Nucleus accumbens (tissue), 56 donors: ENCODE measurements around the gene EML6.

Experiments
- DNase-seq, 56 donors: peaks; one replicate each; lab custom pipeline; 2025; lab: John Stamatoyannopoulos, UW

EML6 gene

DNA sequence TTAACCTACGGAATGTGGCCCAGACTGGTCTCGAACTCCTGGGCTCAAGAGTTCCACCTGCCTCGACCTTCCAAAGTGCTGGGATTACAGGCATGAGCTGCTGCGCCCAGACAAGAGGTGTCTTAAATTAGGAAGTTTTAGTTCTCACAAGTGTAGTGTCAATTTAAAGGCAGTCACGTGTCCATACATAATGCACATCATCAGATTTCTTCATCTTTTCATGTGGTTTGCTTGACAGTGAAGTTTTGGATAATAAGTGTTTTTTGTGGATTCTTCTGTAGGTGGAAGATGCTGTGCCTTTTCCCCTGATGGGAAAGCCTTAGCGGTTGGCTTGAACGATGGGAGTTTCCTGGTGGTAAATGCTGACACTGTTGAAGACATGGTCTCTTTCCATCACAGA, 179.3 kb downstream of the EML6 start:
- DNase-seq: no peak

DNA sequence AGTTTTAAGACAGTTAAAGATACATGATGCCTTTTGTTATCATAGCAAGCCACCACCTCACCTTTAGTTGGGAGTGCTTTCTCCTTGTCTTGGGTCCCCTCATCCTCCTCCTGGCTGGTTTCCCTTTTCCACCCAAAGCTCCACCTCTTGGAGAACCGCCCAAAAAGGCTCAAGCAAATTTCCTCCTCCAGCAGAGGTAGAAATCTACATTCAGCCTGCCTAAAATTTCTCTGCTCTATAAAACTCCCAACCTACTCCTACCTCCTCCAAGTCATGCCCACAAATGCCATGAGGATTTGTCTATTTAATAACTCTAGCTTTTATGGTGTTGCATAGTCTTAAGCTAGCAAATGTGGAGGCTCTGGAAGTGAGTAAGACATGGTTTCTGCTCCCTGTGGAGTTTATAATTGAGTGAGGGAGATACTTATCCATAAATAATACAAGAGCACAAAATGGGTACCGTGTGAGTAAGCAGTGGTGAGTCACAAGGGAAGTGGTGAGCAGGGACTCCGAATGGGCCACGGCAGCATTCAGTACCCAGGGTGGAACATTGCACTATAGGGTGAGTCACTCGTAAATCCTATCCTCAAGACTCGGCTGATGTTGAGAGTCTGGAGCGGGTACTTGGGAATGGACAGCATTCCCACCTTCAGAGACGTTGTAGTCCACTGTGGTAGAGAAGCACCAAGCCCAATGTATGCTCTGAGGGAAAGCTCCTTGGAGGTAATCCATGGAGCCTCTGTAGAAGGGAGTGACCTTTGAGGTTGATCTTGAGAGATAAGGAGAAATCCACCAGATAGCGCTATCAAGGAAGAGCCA, 180.5 kb downstream of the EML6 start:
- DNase-seq: peak in 4 of 56 donors; percentile 7 to 27 (median 10)

- DNase-seq: no peak
Observed at GRCh38 chr2:54904836-54905235, 181.4 kb downstream of the EML6 start.

- peak in 17 of 56 donors; percentile 4 to 54 (median 20) for DNase-seq
Observed at GRCh38 chr2:54906716-54907115, 183.3 kb downstream of the EML6 start.

DNA sequence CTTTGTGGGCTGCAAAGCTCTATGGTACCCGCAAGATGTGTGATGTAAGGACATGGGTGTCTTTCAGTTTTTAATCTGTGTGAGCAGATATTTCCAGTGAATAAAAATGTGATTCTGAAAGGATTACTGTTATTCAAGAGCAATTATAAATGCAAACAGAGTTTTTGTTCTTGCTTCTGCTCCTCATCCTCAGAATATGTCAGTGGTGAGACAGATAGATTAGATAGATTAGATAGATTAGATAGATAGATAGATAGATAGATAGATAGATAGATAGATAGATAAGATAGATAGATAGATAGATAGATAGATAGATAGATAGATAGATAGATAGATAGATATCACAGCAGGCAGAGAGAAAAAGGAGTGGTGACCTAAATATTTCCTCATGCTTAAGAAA, 184.2 kb downstream of the EML6 start:
- no peak for DNase-seq

GRCh38 chr2:54908591-54908990, 185.1 kb downstream of the EML6 start:
- DNase-seq: no peak

GRCh38 chr2:54909001-54909400, 185.5 kb downstream of the EML6 start:
- no peak for DNase-seq

GRCh38 chr2:54912305-54912704, 188.8 kb downstream of the EML6 start:
- DNase-seq: no peak

GRCh38 chr2:54912893-54913292, 189.4 kb downstream of the EML6 start:
- no peak for DNase-seq

- no peak for DNase-seq
Observed at GRCh38 chr2:54914637-54915036, 191.2 kb downstream of the EML6 start.

DNA sequence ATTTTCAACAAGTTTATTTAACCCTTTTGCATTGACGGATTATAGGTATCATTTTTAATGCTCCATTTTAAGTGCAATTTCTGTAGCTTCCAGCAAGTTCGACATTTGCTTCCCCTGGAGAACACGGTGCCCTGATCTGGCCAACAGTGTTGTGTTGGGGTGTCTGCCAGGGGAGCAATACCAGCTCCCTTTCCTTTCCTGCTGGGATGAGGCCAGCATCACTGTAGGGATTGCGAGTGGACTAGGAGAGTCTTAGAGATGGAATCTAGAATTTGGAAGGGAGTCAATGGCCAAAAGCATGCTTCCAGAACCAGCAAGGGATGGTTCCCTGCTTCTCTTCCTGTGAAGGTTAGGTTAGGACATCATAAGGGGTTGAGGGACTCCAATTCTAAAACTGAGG, 191.6 kb downstream of the EML6 start:
- DNase-seq: peak in 1 of 56 donors; percentile 5

DNA sequence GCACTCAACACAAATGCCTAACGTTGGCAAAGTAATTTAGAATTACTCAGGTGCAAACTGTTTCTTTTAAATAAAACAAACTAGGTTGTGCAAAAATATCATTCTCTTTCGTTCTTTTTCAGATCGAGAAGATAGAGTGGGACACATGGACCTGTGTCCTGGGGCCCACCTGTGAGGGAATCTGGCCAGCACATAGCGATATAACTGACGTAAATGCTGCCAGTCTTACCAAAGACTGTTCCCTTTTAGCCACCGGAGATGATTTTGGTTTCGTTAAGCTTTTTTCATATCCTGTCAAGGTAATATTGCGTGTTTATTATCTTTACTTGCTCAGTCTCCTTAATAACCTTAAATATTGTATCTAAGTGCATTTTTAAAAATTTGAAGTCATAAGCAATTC, 193.2 kb downstream of the EML6 start:
- no peak for DNase-seq

- DNase-seq: no peak
Observed at GRCh38 chr2:54918647-54919280, 195.3 kb downstream of the EML6 start.

GRCh38 chr2:54920660-54921059, 197.2 kb downstream of the EML6 start:
- no peak for DNase-seq

GRCh38 chr2:54924121-54924520, 200.7 kb downstream of the EML6 start:
- DNase-seq: no peak

DNA sequence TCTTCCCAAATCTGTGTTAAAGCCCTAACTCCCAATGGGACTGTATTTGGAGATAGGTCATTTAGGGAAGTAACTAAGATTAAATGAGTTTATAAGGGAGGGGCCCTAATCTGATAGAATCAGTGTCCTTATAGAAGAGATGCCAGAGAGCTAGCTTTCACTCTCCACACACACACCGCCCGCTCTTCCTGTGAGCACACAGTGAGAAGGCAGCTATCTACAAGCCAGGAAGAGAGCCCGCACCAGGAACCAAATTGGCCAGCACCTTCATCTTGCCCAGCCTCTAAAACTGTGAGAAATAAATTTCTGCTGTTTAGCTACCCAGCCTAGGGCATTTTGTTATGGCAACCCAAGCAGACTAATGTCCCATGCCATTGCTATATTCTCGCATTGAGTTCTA, 201.6 kb downstream of the EML6 start:
- no peak for DNase-seq

- no peak for DNase-seq
Observed at GRCh38 chr2:54927085-54927750, 203.8 kb downstream of the EML6 start.

DNA sequence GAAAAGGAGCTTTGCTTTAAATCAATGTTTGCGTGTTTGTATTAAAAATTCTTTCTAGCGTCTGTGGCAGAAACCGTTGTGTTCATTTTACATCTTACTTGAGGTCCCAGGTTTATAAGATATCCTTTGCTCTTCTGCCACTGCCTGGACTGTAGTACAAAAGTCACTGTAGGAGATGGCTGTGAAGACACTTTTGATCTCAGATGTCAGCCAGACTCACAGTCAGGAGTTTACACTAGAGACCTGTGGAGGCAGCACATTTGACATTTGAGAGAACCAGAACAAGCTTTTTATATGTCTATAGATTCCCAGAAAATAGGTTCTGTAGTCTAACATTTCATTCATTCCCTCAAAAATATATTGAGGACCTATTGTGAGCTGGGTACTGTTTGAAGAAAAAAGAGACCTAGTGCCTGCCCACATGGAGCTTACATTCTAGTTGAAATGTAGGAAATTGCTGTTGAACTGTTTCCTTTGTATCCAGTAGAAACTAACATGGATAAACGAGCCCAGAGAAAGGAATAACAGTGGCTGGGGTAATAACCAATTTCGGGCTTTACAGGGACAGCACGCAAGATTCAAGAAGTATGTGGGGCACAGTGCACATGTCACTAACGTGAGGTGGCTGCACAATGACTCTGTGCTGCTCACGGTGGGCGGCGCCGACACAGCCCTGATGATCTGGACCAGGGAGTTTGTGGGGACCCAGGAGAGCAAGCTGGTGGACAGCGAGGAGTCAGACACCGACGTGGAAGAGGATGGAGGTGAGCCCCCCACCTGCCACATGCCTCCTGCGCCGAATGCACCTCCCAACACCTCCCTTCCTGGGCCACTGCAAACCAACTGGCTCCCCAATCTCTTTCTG, 204.5 kb downstream of the EML6 start:
- DNase-seq: no peak

DNA sequence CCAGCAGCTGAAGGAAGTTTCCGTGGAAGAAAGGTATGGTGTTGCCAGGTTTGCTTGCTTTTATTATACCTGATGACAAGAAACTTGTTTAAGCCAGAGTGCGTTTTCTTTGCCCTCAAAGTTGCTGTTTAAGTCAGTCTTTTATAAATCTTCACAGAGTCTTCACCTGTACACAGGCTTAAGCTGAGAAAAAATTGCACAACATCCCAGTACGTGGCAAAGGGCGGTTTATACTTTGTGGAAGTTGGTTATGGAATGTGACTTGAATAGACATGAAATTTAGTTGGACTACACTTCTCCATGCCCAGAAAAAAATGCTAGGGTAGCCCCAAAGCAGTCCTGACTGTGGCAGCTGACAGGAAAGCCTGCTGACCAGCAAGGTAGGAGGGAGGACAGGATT, 205.3 kb downstream of the EML6 start:
- DNase-seq: no peak

GRCh38 chr2:54931473-54931872, 208.0 kb downstream of the EML6 start:
- DNase-seq: no peak

- no peak for DNase-seq
Observed at GRCh38 chr2:54935389-54935788, 211.9 kb downstream of the EML6 start.
